ENCODE measurements around the gene CNOT11.

DNA sequence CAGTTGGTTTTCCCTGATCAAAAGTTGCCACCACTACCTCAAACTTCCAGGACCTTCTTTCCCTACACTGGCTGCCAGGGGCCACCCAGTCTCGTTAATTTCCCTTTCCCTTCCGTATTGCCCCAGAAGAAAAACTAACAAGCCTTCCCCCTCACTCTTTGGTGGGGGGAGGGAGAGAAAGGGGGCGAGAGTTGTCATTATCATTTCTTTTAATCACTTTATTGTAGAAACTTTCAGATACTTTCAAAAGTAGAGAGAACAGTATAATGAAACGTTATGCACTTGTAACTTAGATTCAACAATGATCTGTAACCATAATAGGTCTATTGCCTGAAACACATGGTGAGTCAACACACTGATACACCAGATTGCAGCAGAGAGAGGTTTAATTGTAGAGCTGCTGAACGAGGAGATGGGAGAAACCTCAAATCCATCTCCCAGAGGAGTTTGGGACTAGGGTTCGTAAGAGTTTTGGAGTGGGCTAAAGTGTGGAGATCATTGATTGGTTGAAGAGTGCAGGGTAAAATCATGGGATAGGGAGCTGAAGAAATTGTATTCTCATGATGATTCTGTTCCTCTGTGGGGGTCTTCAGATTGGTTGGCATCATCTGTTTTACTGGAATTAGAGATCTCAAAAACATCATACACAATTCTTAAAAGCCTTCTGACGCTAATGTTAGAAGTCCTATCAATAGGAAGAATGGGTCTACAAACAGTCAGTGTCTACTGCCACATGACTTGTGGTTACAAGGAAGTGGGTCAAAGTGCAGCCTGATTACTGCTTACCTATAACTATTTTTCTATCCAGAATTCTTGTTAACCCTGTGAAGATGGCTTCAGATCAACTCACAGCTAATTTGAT lies 58.4 kb downstream of the CNOT11 start:
- TF ChIP-seq CTCF (conservative IDR thresholded peaks at IDR 0.05 in 1 of 2, IDR thresholded peaks at IDR 0.05 in 1 of 2; ENCODE audit: extremely low read depth in 1 of 2, insufficient read depth in 1 of 2, low read depth in 1 of 2, low read length in 2 of 2) (no peak), EZH2 (IDR thresholded peaks at IDR 0.05; ENCODE audit: borderline replicate concordance, low read length) (no peak)
